Measurements from ENCODE around the gene DTX2. TPM values are rescaled to one million over a fixed set of nuclear protein-coding genes. Genes with fewer than 3 reads are reported as not detected.
"Not testable (repeated sequence)": the region's sequence is repeated elsewhere in the genome, so short reads cannot be mapped to it uniquely, and the experiment has no call there.

The DTX2 gene
- polyA plus RNA-seq, 1 donor from 2014 or later, result 2.4 TPM

DNA sequence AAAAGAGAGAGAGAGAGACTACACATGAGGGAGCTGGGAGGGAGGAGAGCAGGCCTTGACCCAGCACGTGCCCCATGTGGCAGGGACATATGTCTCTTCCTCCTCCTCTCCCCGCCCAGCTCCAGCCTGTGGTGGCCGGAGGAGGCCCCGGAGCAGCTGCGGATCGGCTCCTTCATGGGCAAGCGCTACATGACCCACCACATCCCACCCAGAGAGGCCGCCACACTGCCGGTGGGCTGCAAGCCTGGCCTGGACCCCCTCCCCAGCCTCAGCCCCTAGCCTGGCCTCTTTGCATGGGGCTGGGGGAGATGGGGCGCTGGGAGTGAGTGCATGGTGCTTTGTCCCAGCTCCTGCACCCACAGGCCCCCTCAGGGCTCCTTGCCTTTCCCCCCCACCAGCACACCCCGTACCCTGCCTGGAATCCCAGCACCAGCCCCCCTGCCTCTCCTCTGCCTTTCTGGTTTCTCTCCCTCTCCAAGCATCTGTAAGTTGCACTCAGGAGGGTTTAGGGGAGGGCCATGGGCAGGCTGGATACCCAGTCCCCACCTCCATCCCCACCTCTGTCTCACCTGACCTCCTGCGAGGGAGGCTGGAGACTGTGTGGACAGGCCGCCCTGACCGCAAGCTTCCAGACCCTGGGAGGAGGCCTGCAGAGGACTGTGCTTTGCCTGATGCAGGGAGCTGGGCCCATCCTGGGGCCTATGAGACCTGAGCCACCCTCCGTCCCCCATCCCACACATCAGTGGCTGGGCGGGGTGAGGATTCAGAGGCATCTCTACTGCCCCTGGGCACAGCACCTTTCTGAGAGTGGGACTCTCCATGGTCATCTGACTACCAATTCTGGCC, 53.6 kb downstream of the DTX2 start:
- Histone ChIP-seq H3K9me2 (ENCODE audit: insufficient read depth, low read length) (no peaks in the 10 kb centered on the region), H3K4me3 (ENCODE audit: low read length) (no peak overlapping the region), H3K4me2 (ENCODE audit: low read length) (no peak overlapping the region), H4K20me1 (ENCODE audit: insufficient read depth) (no peaks in the 10 kb centered on the region), H3K36me3 (ENCODE audit: insufficient read depth, low read length) (no peaks in the 10 kb centered on the region), H2AFZ (ENCODE audit: low read depth, low read length) (no peak overlapping the region), H3K27ac (ENCODE audit: low read length) (no peak overlapping the region), H3K27me3 (ENCODE audit: insufficient read depth, low read depth, low read length) (no peaks in the 10 kb centered on the region), H3K9ac (ENCODE audit: low read length) (no peak overlapping the region), H3K9me3 (ENCODE audit: low read length) (no peaks in the 10 kb centered on the region), H3K79me2 (replicated peaks; ENCODE audit: insufficient read depth, low read length) (no peaks in the 10 kb centered on the region), H3F3A (ENCODE audit: insufficient read depth, low read length, poor library complexity, severe bottlenecking) (no peaks in the 10 kb centered on the region)
- TF ChIP-seq REST (IDR thresholded peaks at IDR 0.05; ENCODE audit: borderline replicate concordance) (no peak), TAF1 (IDR thresholded peaks at IDR 0.05; ENCODE audit: low read depth) (no peak), EZH2 (IDR thresholded peaks at IDR 0.05; ENCODE audit: borderline replicate concordance, insufficient read depth, low read length, poor library complexity, severe bottlenecking) (no peak), POLR2AphosphoS5 (IDR thresholded peaks at IDR 0.05) (no peak), EP300 (conservative IDR thresholded peaks at IDR 0.05; ENCODE audit: poor library complexity, severe bottlenecking) (no peak), RAD21 (conservative IDR thresholded peaks at IDR 0.05) (no peak), MXI1 (conservative IDR thresholded peaks at IDR 0.05; ENCODE audit: poor library complexity, severe bottlenecking) (no peak), CTCF (IDR thresholded peaks at IDR 0.05; ENCODE audit: poor library complexity, severe bottlenecking) (no peak), SMC3 (conservative IDR thresholded peaks at IDR 0.05; ENCODE audit: poor library complexity) (no peak)

- no peaks in the 10 kb centered on the region for H4K20me1 ChIP-seq (ENCODE audit: insufficient read depth)
- H3K9me3 ChIP-seq (ENCODE audit: low read length), result no peaks in the 10 kb centered on the region
- H3K36me3 ChIP-seq (ENCODE audit: insufficient read depth, low read length), result no peaks in the 10 kb centered on the region
- H2AFZ ChIP-seq (ENCODE audit: low read depth, low read length), result no peak overlapping the region
- no peak for TF ChIP-seq TAF1 (IDR thresholded peaks at IDR 0.05; ENCODE audit: low read depth)
- no peak for TF ChIP-seq REST (IDR thresholded peaks at IDR 0.05; ENCODE audit: borderline replicate concordance)
- H3K79me2 ChIP-seq (replicated peaks; ENCODE audit: insufficient read depth, low read length), result no peaks in the 10 kb centered on the region
- H3K9ac ChIP-seq (ENCODE audit: low read length), result no peak overlapping the region
- no peaks in the 10 kb centered on the region for H3K27me3 ChIP-seq (ENCODE audit: insufficient read depth, low read depth, low read length)
- no peaks in the 10 kb centered on the region for H3K9me2 ChIP-seq (ENCODE audit: insufficient read depth, low read length)
- no peaks in the 10 kb centered on the region for H3F3A ChIP-seq (ENCODE audit: insufficient read depth, low read length, poor library complexity, severe bottlenecking)
- no peak overlapping the region for H3K4me2 ChIP-seq (ENCODE audit: low read length)
- H3K4me3 ChIP-seq (ENCODE audit: low read length), result no peak overlapping the region
- no peak overlapping the region for H3K27ac ChIP-seq (ENCODE audit: low read length)
Observed at GRCh38 chr7:76515999-76516443, 54.5 kb downstream of the DTX2 start.

DNA sequence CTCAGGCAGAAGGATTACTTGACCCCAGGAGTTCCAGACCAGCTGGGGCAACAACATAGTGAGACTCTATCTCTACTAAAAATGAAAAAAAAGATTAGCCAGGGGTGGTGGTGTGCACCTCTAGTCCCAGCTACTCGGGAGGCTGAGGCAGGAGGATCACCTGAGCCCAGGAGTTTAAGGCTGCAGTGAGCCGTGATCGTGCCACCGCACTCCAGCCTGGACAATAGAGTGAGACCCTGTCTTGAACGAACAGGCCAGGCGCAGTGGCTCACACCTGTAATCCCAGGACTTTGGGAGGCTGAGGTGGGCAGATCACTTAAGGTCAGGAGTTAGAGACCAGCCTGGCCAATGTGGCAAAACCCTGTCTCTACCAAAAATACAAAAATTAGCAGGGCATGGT, 55.4 kb downstream of the DTX2 start:
- H3K9ac ChIP-seq (ENCODE audit: low read length); H3K9me3 ChIP-seq (ENCODE audit: low read length); H3K79me2 ChIP-seq (replicated peaks; ENCODE audit: insufficient read depth, low read length); H3K4me2 ChIP-seq (ENCODE audit: low read length); H3K27me3 ChIP-seq (ENCODE audit: insufficient read depth, low read depth, low read length); H3K27ac ChIP-seq (ENCODE audit: low read length); H2AFZ ChIP-seq (ENCODE audit: low read depth, low read length); H4K20me1 ChIP-seq (ENCODE audit: insufficient read depth); H3K36me3 ChIP-seq (ENCODE audit: insufficient read depth, low read length); H3K4me3 ChIP-seq (ENCODE audit: low read length); H3K9me2 ChIP-seq (ENCODE audit: insufficient read depth, low read length); H3F3A ChIP-seq (ENCODE audit: insufficient read depth, low read length, poor library complexity, severe bottlenecking): not testable (repeated sequence)

DNA sequence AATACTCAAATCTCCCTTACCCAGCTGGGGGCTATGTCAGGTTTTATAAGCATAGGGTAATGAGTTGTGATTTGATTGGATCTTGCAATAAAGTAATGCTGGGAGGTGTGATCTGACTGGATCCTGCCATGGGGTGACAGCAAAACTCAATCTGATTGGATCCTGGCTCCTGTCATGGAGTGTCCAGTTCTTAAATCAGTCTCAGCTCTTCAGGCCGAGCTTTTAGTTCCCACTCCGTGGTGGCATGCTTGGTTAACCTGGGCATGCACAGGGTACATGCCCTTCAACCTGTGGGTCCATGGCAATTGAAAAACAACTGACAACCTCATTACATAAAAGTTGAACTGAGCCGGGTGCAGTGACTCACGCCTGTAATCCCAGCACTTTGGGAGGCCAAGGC, 64.7 kb downstream of the DTX2 start:
- H2AFZ ChIP-seq (ENCODE audit: low read depth, low read length); H3K36me3 ChIP-seq (ENCODE audit: insufficient read depth, low read length); H3K79me2 ChIP-seq (replicated peaks; ENCODE audit: insufficient read depth, low read length); H3K27me3 ChIP-seq (ENCODE audit: insufficient read depth, low read depth, low read length); H3K4me3 ChIP-seq (ENCODE audit: low read length); H3K4me2 ChIP-seq (ENCODE audit: low read length); H3K9me3 ChIP-seq (ENCODE audit: low read length); H3K27ac ChIP-seq (ENCODE audit: low read length); H4K20me1 ChIP-seq (ENCODE audit: insufficient read depth); H3F3A ChIP-seq (ENCODE audit: insufficient read depth, low read length, poor library complexity, severe bottlenecking); H3K9me2 ChIP-seq (ENCODE audit: insufficient read depth, low read length); H3K9ac ChIP-seq (ENCODE audit: low read length): not testable (repeated sequence)
